Transverse colon (tissue), 4 donors: ENCODE measurements around the gene OAF.

Experiments
- EP300 ChIP-seq: sonication (generic); formaldehyde crosslinking; IDR thresholded peaks from one replicate; pipeline ENCODE4 v1.6.1; 2017; ENCODE audit warnings: antibody characterized with exemption, low read depth
- POLR2A ChIP-seq: fragments of 450-650 bp; IDR thresholded peaks from one replicate; pipeline ENCODE4 v1.6.1; 2016; ENCODE audit warnings: antibody characterized with exemption, mild to moderate bottlenecking, moderate library complexity
- POLR2AphosphoS5 ChIP-seq, 3 donors: sonication (generic); formaldehyde crosslinking; IDR thresholded peaks; one replicate each; pipeline ENCODE4 v1.6.1; 2016; ENCODE audit warnings: antibody characterized with exemption in 3 of 3
- TF ChIP-seq, protein P1 (sequence below), 5 experiments: fragments of 200-600 bp in 3 of 5; fragments of 450-650 bp in 2 of 5; sonication (generic) in 3 of 5; IDR thresholded peaks; 1 replicate in 2 of 5; 2 replicates in 3 of 5; pipeline ENCODE4 v1.5.1; 2016 to 2017; ENCODE audit warnings: antibody characterized with exemption in 5 of 5, inconsistent platforms in 3 of 5, mild to moderate bottlenecking in 2 of 5, moderate library complexity in 1 of 5

DNA sequence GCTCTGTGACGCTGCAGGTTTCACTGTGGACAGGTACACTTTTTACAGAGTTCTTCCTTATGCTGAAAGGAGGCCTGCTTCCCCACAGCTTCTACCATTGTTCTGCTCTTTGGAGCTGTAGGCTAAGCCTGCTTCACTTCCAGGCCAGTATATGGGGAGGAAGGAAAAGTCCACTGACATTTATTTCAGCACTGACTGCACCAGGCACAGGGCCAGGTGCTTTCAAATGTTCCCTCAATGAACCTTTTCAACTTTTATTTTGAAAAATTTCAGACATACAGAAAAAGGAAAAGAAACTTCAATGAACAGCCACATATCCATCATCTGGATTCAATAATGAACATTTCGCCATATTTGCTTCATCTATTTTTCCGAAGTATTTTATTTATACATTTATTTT is 51.1 kb downstream of the OAF start:
- TF ChIP-seq, protein P1, sequence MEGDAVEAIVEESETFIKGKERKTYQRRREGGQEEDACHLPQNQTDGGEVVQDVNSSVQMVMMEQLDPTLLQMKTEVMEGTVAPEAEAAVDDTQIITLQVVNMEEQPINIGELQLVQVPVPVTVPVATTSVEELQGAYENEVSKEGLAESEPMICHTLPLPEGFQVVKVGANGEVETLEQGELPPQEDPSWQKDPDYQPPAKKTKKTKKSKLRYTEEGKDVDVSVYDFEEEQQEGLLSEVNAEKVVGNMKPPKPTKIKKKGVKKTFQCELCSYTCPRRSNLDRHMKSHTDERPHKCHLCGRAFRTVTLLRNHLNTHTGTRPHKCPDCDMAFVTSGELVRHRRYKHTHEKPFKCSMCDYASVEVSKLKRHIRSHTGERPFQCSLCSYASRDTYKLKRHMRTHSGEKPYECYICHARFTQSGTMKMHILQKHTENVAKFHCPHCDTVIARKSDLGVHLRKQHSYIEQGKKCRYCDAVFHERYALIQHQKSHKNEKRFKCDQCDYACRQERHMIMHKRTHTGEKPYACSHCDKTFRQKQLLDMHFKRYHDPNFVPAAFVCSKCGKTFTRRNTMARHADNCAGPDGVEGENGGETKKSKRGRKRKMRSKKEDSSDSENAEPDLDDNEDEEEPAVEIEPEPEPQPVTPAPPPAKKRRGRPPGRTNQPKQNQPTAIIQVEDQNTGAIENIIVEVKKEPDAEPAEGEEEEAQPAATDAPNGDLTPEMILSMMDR (IDR thresholded peaks at IDR 0.05), result no peak
- TF ChIP-seq POLR2AphosphoS5 (IDR thresholded peaks at IDR 0.05), result no peak
- TF ChIP-seq POLR2A, result no peak
- no peak for TF ChIP-seq EP300
